Neutrophil (primary cell): ENCODE data around the gene PDE8B.

Experiments used
- H3K27ac ChIP-seq: fragments of 200-600 bp; sonication (generic); 2 replicates; pipeline ENCODE4 v1.5.1; 2016; ENCODE audit warnings: mild to moderate bottlenecking, moderate library complexity
- H3K27me3 ChIP-seq: fragments of 200-600 bp; sonication (generic); 2 replicates; pipeline ENCODE4 v1.6.0; 2016; ENCODE audit warnings: mild to moderate bottlenecking
- H3K36me3 ChIP-seq: fragments of 200-600 bp; sonication (generic); 2 replicates; pipeline ENCODE4 v1.5.1; 2017
- H3K4me1 ChIP-seq, 2 experiments: fragments of 200-600 bp in 1 of 2; sonication (generic) in 1 of 2; 1 replicate in 1 of 2; 2 replicates in 1 of 2; pipeline versions ENCODE4 v1.5.1 to v1.6.1; 2013 to 2016; ENCODE audit warnings: low read depth in 1 of 2, low read length in 1 of 2, mild to moderate bottlenecking in 1 of 2, moderate library complexity in 1 of 2; ENCODE audit not compliant: control insufficient read depth in 1 of 2, insufficient read depth in 1 of 2
- H3K4me3 ChIP-seq, 2 experiments: fragments of 200-600 bp in 1 of 2; sonication (generic) in 1 of 2; 1 replicate in 1 of 2; 2 replicates in 1 of 2; pipeline ENCODE4 v1.5.1; 2013 to 2016; ENCODE audit warnings: low read depth in 1 of 2, low read length in 1 of 2, mild to moderate bottlenecking in 1 of 2, moderate library complexity in 1 of 2
- H3K9me3 ChIP-seq: fragments of 200-600 bp; sonication (generic); 2 replicates; pipeline ENCODE4 v1.5.1; 2016
- CTCF ChIP-seq: fragments of 200-600 bp; sonication (generic); IDR thresholded peaks from 2 replicates; pipeline ENCODE4 v1.5.1; 2016; ENCODE audit warnings: antibody characterized with exemption

Gene PDE8B

DNA sequence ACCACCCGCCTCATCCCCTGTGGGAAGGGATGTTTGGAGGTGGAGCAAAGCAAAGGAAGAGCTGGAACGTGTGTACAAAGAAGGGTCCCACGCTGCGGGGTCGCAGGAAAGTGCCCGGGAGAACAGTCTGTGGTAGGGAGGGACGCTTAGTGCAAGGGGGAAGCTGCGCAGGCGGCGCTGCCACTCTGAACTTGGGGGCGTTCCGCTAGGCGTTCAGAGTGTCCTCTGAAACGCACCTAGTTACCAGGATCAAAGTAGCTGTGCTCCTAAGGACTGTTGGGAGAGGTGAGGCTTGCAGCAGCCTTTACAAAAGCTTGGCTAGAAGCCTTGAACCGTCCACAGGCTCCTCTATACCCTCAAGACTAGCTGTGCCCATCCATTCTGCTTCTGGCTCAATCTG lies 29.3 kb upstream of the PDE8B start:
- H3K27ac ChIP-seq, result no peak overlapping the region
- H3K27me3 ChIP-seq, result peaks cover 87% of the 10 kb centered on the region
- no peaks in the 10 kb centered on the region for H3K36me3 ChIP-seq
- H3K4me1 ChIP-seq, result peaks cover 5 to 12% of the 10 kb centered on the region in 2 experiments
- no peak overlapping the region for H3K4me3 ChIP-seq
- no peaks in the 10 kb centered on the region for H3K9me3 ChIP-seq
- TF ChIP-seq CTCF, result no peak

- TF ChIP-seq CTCF, result no peak
These were observed 28.7 kb upstream of the PDE8B start for GRCh38 chr5:77181596-77182304.

DNA sequence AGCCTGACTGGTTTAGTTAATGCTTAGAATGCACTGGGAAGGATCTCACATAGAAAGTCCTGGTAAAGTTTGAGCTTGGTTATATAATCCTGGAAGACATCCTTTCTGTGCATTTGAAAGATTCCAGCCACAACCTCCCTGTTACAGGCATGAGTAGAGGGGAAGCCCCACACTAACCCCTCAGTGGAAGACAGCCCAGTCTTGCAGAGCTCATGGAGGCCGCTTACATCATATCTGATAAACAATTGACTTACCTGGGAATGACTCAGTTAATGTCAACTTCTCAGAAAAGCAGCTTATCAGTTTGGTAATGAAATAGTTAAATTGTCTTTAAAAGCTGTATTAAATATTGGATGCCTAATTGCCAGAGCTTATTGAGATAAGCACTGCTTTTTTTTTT lies 28.1 kb upstream of the PDE8B start:
- H3K36me3 ChIP-seq, result no peaks in the 10 kb centered on the region
- no peak overlapping the region for H3K27ac ChIP-seq
- H3K27me3 ChIP-seq, result peaks cover 76% of the 10 kb centered on the region
- no peak for TF ChIP-seq CTCF
- no peaks in the 10 kb centered on the region for H3K9me3 ChIP-seq
- peaks cover 5 to 12% of the 10 kb centered on the region in 2 experiments for H3K4me1 ChIP-seq
- H3K4me3 ChIP-seq, result no peak overlapping the region

More at GRCh38 chr5:77181596-77182304, 28.7 kb upstream of the PDE8B start:
- H3K9me3 ChIP-seq, result no peaks in the 10 kb centered on the region
- H3K36me3 ChIP-seq, result no peaks in the 10 kb centered on the region
- H3K27ac ChIP-seq, result no peak overlapping the region
- no peak overlapping the region for H3K4me3 ChIP-seq
- H3K27me3 ChIP-seq, result peaks cover 81% of the 10 kb centered on the region
- peaks cover 5 to 12% of the 10 kb centered on the region in 2 experiments for H3K4me1 ChIP-seq

DNA sequence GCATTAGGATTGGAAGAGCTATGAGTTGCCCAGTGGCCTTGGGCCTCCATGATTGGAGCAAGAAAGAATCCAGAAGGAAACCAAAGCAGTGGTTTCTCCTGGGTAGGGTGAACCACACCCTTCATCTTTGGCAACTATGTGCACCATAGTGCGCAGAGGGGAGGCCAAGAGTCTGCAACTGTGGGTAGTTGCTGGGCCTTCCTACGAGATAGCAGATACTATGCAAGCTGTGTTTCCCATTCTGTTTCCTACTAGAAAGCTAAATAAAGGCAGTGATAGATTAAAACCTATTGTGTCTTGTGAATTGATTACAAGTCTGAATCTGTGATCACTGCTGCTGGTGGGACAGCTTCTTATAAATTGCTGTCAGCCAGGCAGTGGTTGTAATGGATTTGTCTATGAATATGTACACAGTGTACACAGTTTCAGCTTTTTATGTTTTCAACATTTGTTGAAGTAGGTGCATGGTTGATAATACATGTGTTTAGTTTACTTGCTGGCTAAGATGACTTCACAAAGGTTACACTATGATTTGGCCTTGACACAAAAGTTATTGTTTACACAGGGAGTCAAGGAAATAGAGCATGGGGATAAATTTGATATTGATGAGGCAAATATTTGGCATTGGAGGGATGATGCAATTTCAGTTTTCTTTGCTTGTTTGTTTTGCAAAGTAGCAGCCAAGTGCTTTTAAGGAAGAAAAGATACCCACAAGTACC lies 23.7 kb upstream of the PDE8B start:
- H3K27me3 ChIP-seq, result peaks cover 45% of the 10 kb centered on the region
- TF ChIP-seq CTCF, result no peak
- H3K27ac ChIP-seq, result no peak overlapping the region
- H3K36me3 ChIP-seq, result no peaks in the 10 kb centered on the region
- H3K4me3 ChIP-seq, result no peak overlapping the region
- peaks cover 0 to 4% of the 10 kb centered on the region in 2 experiments for H3K4me1 ChIP-seq
- H3K9me3 ChIP-seq, result no peaks in the 10 kb centered on the region

GRCh38 chr5:77189421-77189820 lies 21.1 kb upstream of the PDE8B start:
- H3K9me3 ChIP-seq, result no peaks in the 10 kb centered on the region
- peaks cover 0 to 4% of the 10 kb centered on the region in 2 experiments for H3K4me1 ChIP-seq
- no peak overlapping the region for H3K4me3 ChIP-seq
- no peaks in the 10 kb centered on the region for H3K36me3 ChIP-seq
- H3K27me3 ChIP-seq, result peaks cover 20% of the 10 kb centered on the region
- no peak overlapping the region for H3K27ac ChIP-seq
- TF ChIP-seq CTCF, result no peak
